Kidney epithelial cell (primary cell): ENCODE data around the gene MDM4. TPM values are rescaled to one million over a fixed set of nuclear protein-coding genes. Genes with fewer than 3 reads are reported as not detected.
A peak's percentile ranks its signal among the peaks of the same experiment; 100 is the strongest.

Experiments used
- DNase-seq: peaks from one replicate; pipeline ENCODE4 v3.0.0-alpha.2; 2010; ENCODE audit warnings: low read depth
- H3K27me3 ChIP-seq: 2 replicates; pipeline ENCODE4 v1.6.0; 2011; ENCODE audit warnings: low read length; ENCODE audit not compliant: control insufficient read depth, insufficient read depth
- H3K36me3 ChIP-seq: 2 replicates; pipeline ENCODE4 v1.5.1; 2011; ENCODE audit warnings: low read length; ENCODE audit not compliant: control insufficient read depth, insufficient read depth
- H3K4me3 ChIP-seq: 2 replicates; pipeline ENCODE4 v1.5.1; 2011; ENCODE audit warnings: low read depth, mild to moderate bottlenecking, control low read depth, low read length
- CTCF ChIP-seq: IDR thresholded peaks from 2 replicates; pipeline ENCODE4 v1.5.1; 2011; ENCODE audit warnings: mild to moderate bottlenecking, moderate library complexity, low read length, control low read depth, inconsistent platforms; ENCODE audit not compliant: insufficient read depth, poor library complexity, severe bottlenecking
- total RNA-seq: library from RNA; depleted of rRNA; stranded (reverse); fragments of >200 nt; gene quantifications from 2 replicates; pipeline ENCODE4 v1.2.3, GENCODE V29; 2015

The MDM4 gene
- total RNA-seq, 1 donor from 2014 or later, result 21.0 TPM

DNA sequence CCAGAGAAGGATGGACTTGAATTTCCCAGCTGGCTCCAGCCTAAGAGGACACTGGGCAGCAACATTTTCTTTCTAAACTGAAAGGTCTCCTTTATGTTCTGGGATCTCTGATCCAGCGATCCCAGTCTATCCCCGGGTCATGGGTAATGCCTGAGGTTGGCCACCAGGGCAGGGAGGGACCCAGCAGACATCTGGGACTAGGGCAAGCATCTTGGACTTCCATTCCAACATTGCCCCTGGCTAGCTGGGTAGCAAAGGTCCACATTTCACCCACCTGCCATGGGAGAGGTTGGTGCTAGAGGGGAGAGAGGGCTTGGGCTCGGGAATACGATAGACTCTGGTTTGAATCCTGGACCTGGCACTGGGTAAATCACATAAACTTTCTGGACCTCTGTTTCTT is 84.8 kb downstream of the MDM4 start:
- Histone ChIP-seq H3K36me3 (no peaks in the 10 kb centered on the region), H3K4me3 (no peak overlapping the region), H3K27me3 (no peaks in the 10 kb centered on the region)
- TF ChIP-seq CTCF, result peak; percentile 19
- DNase-seq, result no peak

DNA sequence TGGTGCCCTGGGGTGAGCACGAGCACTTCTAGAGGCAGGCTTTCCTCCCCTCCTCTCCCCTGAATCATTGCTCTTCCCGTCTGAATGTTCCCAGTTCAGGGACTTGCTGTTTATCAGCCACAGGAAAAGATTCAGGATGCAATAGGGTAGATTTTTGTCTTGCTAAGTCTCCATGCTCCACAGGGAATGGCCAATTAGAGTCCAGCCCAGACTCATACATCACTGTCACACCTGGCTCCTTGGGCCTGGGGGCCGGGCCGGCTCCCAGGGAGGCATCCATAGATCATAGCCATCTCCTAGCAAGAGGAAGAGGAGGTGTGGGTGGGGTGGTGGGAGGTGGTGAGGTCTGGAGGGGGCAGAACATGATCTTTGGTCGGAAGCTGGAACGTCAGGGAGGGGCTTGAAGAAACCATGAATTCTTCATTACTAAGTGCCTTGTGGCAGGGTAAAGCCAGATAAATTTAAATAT is 85.9 kb downstream of the MDM4 start:
- no peak for TF ChIP-seq CTCF
- no peaks in the 10 kb centered on the region for H3K36me3 ChIP-seq
- DNase-seq, result no peak
- H3K4me3 ChIP-seq, result no peak overlapping the region
- H3K27me3 ChIP-seq, result no peaks in the 10 kb centered on the region

DNA sequence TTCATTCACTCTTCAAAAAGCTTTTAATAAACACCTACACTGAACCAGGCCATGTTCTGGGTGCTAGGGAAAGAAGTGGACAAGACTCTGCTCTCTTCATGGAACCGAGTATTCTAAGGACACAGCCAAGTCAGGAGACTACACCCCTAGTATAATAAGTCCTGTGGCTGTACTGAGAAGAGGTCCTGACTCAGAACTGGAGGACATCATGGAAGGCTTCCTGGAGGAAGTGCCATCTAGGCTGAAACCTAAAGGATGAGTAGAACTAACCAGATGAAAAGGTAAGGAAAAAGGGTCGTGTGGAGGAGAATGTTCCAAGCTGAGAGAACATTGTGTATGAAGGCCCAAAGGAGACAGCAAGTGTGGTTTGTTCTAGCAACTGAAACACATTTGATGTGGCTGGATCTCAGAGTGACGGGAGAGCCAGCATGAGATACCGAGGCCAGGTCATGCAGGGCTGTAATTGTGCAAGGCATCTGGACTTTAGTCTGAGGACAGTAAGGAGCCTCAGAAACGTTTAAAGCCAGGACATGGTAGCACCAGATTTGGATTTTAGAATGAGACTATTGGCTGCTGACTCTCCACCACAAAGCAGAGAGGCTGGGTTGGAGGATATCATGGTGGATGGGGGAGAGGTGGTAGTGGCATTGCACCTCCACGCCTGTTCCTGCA is 86.8 kb downstream of the MDM4 start:
- no peak for DNase-seq
- Histone ChIP-seq H3K36me3 (no peaks in the 10 kb centered on the region), H3K4me3 (no peak overlapping the region), H3K27me3 (peaks cover under 1% of the 10 kb centered on the region)
- no peak for TF ChIP-seq CTCF

DNA sequence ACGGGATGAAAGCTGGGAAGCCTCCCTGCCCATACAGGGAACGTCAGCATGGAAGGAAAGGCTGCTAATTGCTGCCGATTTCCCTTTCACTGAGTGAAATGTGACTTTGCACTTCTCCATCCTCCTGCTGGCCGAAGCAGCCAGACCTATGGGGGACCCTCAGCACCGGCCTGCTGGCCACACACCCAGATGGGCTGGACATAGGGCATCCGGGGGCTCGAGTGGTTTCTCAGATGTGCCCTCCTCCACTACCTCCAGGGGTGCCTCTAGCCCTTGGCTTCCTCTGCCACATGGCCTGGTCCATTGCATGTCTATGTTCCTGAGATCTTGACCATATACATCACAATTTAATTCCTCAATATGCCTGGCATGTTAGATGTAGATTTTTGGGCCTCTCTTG is 89.6 kb downstream of the MDM4 start:
- DNase-seq, result no peak
- H3K27me3 ChIP-seq, result peaks cover 3% of the 10 kb centered on the region
- TF ChIP-seq CTCF, result no peak
- no peaks in the 10 kb centered on the region for H3K36me3 ChIP-seq
- H3K4me3 ChIP-seq, result no peak overlapping the region

Other genes with a start within 250 kb of the MDM4 start
- gene PLEKHA6, start 156.5 kb upstream of the MDM4 start, total RNA-seq, result 15.4 and 48.9 TPM in 2 replicates
- 42.1 and 43.8 TPM in 2 replicates for gene PPP1R15B, start 104.6 kb upstream of the MDM4 start, total RNA-seq
- 2.5 and 2.8 TPM in 2 replicates for gene PIK3C2B, start 21.6 kb upstream of the MDM4 start, total RNA-seq
- gene LRRN2, start 169.3 kb downstream of the MDM4 start, total RNA-seq, result 7.6 and 10.8 TPM in 2 replicates